GM12892 (cell line): Measurements from ENCODE around the gene MAGEF1.

Experiments used
- POLR2A ChIP-seq: IDR thresholded peaks from 2 replicates; pipeline ENCODE4 v1.6.1; 2011; ENCODE audit warnings: low read depth, low read length, control low read depth
- POLR2AphosphoS5 ChIP-seq: IDR thresholded peaks from 2 replicates; pipeline ENCODE4 v1.6.1; 2011; ENCODE audit warnings: low read depth, low read length, control low read depth

DNA sequence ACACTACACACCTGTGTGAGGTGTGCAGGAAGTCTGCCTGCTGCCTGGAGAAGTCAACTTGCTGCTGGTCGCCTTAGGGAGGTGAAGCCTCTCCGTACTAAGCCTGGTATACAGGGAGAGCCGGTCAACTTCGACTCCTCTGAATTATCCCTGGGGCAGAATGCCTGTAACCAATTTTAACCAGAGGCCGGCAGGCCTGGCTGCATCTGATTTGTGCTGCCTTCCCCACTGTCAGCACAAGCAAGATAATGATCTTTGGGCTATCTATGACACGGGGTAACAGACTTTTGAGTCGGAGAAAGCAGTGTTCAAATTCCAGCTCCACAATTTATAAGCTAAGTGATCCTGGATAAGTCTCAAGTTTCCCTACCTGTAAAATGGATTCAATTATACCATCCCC lies 42.3 kb downstream of the MAGEF1 start:
- no peak for TF ChIP-seq POLR2A
- TF ChIP-seq POLR2AphosphoS5: no peak
